ENCODE data around the gene NCAM1.

The NCAM1 gene

DNA sequence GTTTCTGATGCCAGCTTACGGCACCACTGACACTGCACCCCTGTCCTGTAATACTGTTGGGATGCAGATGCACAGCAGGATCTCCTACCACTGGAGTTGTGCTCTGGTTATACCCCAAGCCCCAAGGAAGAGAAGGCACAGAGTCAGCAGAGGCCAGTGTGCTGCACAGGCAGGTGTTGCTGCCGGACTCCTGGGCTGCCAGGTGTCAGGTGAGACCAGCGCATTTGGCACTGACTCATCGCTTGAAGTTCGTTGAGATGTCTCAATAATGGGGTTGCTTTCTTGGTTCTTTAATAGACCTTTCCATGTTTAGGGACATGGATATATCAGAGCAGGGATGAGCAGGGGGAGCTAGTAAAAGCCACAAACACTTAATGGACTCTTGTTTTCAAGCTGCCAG, 277.5 kb downstream of the NCAM1 start:
- no peak for DNase-seq
- Histone ChIP-seq H3K27me3 (no peaks in the 10 kb centered on the region), H3K4me1 (peaks cover 11% of the 10 kb centered on the region), H3K9me3 (no peaks in the 10 kb centered on the region), H3K36me3 (peaks cover 67% of the 10 kb centered on the region), H3K4me3 (ENCODE audit: low read depth, low read length) (no peak overlapping the region)
- TF ChIP-seq, protein P1, sequence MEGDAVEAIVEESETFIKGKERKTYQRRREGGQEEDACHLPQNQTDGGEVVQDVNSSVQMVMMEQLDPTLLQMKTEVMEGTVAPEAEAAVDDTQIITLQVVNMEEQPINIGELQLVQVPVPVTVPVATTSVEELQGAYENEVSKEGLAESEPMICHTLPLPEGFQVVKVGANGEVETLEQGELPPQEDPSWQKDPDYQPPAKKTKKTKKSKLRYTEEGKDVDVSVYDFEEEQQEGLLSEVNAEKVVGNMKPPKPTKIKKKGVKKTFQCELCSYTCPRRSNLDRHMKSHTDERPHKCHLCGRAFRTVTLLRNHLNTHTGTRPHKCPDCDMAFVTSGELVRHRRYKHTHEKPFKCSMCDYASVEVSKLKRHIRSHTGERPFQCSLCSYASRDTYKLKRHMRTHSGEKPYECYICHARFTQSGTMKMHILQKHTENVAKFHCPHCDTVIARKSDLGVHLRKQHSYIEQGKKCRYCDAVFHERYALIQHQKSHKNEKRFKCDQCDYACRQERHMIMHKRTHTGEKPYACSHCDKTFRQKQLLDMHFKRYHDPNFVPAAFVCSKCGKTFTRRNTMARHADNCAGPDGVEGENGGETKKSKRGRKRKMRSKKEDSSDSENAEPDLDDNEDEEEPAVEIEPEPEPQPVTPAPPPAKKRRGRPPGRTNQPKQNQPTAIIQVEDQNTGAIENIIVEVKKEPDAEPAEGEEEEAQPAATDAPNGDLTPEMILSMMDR (IDR thresholded peaks at IDR 0.05; ENCODE audit: low read depth, low read length) = no peak

GRCh38 chr11:113240389-113240788, 279.2 kb downstream of the NCAM1 start:
- no peaks in the 10 kb centered on the region for H3K27me3 ChIP-seq
- H3K4me3 ChIP-seq (ENCODE audit: low read depth, low read length) = no peak overlapping the region
- H3K36me3 ChIP-seq = peaks cover 57% of the 10 kb centered on the region
- TF ChIP-seq, protein P1 (IDR thresholded peaks at IDR 0.05; ENCODE audit: low read depth, low read length) = no peak
- peaks cover 11% of the 10 kb centered on the region for H3K4me1 ChIP-seq
- no peak for DNase-seq
- no peaks in the 10 kb centered on the region for H3K9me3 ChIP-seq

GRCh38 chr11:113240790-113241635, 279.8 kb downstream of the NCAM1 start:
- Histone ChIP-seq H3K4me3 (ENCODE audit: low read depth, low read length) (no peak overlapping the region), H3K36me3 (peaks cover 60% of the 10 kb centered on the region), H3K4me1 (peaks cover 11% of the 10 kb centered on the region), H3K27me3 (no peaks in the 10 kb centered on the region), H3K9me3 (no peaks in the 10 kb centered on the region)
- TF ChIP-seq, protein P1 (IDR thresholded peaks at IDR 0.05; ENCODE audit: low read depth, low read length) = no peak
- DNase-seq = peak; percentile 34

- peaks cover 11% of the 10 kb centered on the region for H3K4me1 ChIP-seq
- no peak for DNase-seq
Measured at GRCh38 chr11:113241636-113242054, 280.4 kb downstream of the NCAM1 start.

DNA sequence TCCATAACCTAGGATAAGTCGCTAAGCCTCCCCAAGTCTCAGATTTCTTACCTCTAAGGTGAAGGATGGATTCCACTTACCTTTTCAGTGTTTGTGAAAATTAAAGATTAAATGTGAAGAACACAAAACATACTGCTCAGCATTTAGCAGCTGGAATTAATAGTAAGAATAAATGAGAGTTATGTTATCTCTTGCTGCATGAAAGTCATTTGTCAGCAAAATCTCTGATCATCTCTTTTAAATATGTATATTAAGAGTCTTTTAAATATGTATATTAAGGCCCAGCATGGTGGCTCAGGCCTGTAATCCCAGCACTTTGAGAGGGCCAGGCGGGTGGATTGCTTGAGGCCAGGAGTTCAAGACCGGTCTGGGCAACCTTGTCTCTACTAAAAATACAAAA, 280.8 kb downstream of the NCAM1 start:
- DNase-seq = no peak
- H3K36me3 ChIP-seq = peaks cover 61% of the 10 kb centered on the region
- no peak overlapping the region for H3K4me3 ChIP-seq (ENCODE audit: low read depth, low read length)
- H3K4me1 ChIP-seq = peaks cover 11% of the 10 kb centered on the region
- no peaks in the 10 kb centered on the region for H3K27me3 ChIP-seq
- TF ChIP-seq, protein P1 (IDR thresholded peaks at IDR 0.05; ENCODE audit: low read depth, low read length) = no peak
- no peaks in the 10 kb centered on the region for H3K9me3 ChIP-seq

More at GRCh38 chr11:113241636-113242054, 280.4 kb downstream of the NCAM1 start:
- H3K27me3 ChIP-seq = no peaks in the 10 kb centered on the region
- TF ChIP-seq, protein P1 (IDR thresholded peaks at IDR 0.05; ENCODE audit: low read depth, low read length) = peak; percentile 7; the same call in 1 of the 2 replicates
- peaks cover 61% of the 10 kb centered on the region for H3K36me3 ChIP-seq
- no peak overlapping the region for H3K4me3 ChIP-seq (ENCODE audit: low read depth, low read length)
- no peaks in the 10 kb centered on the region for H3K9me3 ChIP-seq

- TF ChIP-seq, protein P1 (IDR thresholded peaks at IDR 0.05; ENCODE audit: low read depth, low read length) = no peak
- H3K4me1 ChIP-seq = peaks cover 11% of the 10 kb centered on the region
- no peak overlapping the region for H3K4me3 ChIP-seq (ENCODE audit: low read depth, low read length)
- no peaks in the 10 kb centered on the region for H3K9me3 ChIP-seq
- no peaks in the 10 kb centered on the region for H3K27me3 ChIP-seq
- DNase-seq = no peak
- peaks cover 64% of the 10 kb centered on the region for H3K36me3 ChIP-seq
Measured at GRCh38 chr11:113242767-113243397, 281.7 kb downstream of the NCAM1 start.

Measured in BE2C (cell line).